Measurements from ENCODE around the gene NKD2. TPM values are rescaled to one million over a fixed set of nuclear protein-coding genes. Genes with fewer than 3 reads are reported as not detected.

NKD2 gene
- total RNA-seq, 1 donor from 2014 or later = 0.26 TPM

DNA sequence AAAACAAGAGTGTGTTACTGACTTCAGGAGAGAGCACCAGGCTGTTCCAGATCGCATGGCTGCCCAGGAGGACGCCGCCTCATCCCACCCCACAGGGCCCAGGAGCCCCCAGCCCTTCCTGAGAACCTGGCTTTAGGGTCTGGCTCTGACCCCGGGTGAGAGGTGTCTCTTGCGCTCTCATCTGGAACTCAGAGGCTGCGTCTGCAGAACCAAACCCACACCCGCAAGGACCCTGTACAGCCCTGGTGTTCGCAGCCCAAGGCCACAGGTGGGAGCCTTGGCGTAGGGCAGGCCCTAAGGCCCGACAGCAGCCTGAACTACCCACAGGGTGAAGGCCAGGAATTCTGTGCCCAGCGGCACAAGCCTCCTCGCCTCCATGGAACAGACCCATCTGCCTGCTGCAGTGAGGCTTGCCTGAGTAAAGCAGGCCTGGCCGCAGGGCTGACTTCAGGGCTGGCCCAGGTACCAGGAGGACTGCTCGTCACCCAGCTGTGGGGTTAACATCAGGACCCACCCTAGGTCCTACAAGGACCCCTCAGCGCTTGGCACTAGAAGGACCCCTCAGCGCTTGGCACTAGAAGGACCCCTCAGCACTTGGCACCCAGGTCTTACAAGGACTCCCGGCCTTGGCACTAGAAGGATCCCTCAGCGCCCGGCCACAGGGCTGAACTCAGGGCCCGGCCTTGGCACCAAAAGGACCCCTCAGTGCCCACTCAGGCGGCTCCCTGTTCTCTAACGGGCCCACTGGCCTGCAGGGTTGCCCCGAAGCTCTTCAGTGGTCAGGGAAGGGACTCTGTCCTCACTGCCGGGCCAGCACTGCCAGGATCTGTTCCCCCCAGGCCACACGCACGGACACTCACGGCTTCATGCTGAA lies 48.2 kb downstream of the NKD2 start:
- Histone ChIP-seq H3K27me3 (ENCODE audit: control insufficient read depth, insufficient read depth, low read length) (no peaks in the 10 kb centered on the region), H3K4me3 (ENCODE audit: low read depth, low read length) (no peak overlapping the region), H3K36me3 (ENCODE audit: control insufficient read depth, insufficient read depth, low read length) (no peaks in the 10 kb centered on the region)
- TF ChIP-seq, protein P1, sequence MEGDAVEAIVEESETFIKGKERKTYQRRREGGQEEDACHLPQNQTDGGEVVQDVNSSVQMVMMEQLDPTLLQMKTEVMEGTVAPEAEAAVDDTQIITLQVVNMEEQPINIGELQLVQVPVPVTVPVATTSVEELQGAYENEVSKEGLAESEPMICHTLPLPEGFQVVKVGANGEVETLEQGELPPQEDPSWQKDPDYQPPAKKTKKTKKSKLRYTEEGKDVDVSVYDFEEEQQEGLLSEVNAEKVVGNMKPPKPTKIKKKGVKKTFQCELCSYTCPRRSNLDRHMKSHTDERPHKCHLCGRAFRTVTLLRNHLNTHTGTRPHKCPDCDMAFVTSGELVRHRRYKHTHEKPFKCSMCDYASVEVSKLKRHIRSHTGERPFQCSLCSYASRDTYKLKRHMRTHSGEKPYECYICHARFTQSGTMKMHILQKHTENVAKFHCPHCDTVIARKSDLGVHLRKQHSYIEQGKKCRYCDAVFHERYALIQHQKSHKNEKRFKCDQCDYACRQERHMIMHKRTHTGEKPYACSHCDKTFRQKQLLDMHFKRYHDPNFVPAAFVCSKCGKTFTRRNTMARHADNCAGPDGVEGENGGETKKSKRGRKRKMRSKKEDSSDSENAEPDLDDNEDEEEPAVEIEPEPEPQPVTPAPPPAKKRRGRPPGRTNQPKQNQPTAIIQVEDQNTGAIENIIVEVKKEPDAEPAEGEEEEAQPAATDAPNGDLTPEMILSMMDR (IDR thresholded peaks at IDR 0.05; ENCODE audit: insufficient read depth, low read length, severe bottlenecking) = no peak
- FAIRE-seq = no peak
- DNase-seq (ENCODE audit: low read depth) = no peak

DNA sequence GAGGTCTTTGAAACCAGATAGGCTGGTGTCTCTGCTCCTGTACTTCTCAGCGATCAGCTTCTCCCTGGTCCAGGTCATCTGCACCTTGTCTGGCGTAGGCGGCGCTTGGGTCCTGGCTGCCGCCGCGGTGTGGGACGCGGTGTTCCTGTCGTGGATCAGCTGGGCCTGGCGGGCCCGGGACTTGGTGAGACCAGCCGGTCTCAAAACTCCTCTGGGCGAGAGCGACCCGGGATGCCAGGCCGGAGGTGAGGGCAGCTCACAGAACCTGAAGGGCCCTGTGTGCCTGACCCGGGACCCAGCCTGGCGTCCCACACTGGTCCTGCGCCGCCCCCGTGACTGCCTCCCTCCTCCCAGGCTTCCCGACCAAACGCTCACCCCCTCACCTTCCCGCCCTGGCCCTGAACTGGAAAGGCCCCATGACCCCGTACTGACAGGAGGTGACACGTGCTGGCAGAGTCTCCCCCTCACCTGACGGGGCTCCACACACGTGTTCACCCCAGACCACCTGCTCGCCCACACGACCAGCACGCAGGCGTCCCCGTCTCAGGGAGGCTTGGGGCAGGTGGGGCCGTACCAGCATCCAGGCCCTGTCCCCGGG lies 49.0 kb downstream of the NKD2 start:
- Histone ChIP-seq H3K27me3 (ENCODE audit: control insufficient read depth, insufficient read depth, low read length) (no peaks in the 10 kb centered on the region), H3K4me3 (ENCODE audit: low read depth, low read length) (no peak overlapping the region), H3K36me3 (ENCODE audit: control insufficient read depth, insufficient read depth, low read length) (no peaks in the 10 kb centered on the region)
- FAIRE-seq = no peak
- TF ChIP-seq, protein P1 (IDR thresholded peaks at IDR 0.05; ENCODE audit: insufficient read depth, low read length, severe bottlenecking) = no peak
- DNase-seq (ENCODE audit: low read depth) = no peak

DNA sequence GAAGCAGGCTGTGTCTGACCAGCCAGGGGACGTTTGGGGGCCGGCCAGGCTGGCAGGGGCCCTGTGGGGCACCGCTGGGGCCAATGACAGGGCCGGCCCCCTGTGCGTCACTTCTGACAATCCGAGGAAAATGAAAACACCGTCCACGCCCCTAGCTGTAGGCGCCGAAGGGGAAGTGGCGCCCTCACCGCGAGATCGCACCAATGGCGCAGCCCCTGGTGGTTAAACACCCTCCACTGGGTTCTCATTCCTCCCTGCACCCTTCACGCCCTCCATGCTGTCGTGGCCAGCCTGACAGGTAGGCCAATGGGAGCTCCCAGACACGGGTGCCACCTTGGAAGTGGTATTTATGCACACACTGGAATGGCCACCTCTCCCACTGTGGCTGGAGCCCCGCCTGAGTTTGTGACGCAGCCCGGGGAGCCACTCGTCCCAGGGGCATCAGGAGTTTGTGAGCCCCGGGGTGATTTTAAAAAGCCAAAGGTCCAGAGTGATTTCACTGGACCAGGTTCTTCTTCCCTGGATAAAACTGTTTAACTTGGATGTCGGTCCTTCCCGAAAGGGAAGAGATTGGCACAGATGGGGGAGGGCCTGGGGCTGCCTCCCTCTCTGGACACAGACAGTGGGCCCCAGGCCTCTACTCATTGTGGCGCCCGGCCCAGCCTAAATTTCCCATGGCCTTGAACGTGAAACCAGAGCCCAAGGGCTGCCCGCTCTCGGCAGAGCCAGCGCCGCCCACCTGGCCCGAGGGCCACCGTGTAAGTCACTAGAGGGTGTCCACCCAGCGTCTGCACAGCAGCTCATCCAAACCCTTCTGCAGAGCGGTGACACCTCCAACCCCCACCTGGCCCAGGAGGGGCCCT lies 49.7 kb downstream of the NKD2 start:
- DNase-seq (ENCODE audit: low read depth) = no peak
- Histone ChIP-seq H3K27me3 (ENCODE audit: control insufficient read depth, insufficient read depth, low read length) (no peaks in the 10 kb centered on the region), H3K36me3 (ENCODE audit: control insufficient read depth, insufficient read depth, low read length) (no peaks in the 10 kb centered on the region), H3K4me3 (ENCODE audit: low read depth, low read length) (no peak overlapping the region)
- TF ChIP-seq, protein P1 (IDR thresholded peaks at IDR 0.05; ENCODE audit: insufficient read depth, low read length, severe bottlenecking) = no peak
- FAIRE-seq = no peak

DNA sequence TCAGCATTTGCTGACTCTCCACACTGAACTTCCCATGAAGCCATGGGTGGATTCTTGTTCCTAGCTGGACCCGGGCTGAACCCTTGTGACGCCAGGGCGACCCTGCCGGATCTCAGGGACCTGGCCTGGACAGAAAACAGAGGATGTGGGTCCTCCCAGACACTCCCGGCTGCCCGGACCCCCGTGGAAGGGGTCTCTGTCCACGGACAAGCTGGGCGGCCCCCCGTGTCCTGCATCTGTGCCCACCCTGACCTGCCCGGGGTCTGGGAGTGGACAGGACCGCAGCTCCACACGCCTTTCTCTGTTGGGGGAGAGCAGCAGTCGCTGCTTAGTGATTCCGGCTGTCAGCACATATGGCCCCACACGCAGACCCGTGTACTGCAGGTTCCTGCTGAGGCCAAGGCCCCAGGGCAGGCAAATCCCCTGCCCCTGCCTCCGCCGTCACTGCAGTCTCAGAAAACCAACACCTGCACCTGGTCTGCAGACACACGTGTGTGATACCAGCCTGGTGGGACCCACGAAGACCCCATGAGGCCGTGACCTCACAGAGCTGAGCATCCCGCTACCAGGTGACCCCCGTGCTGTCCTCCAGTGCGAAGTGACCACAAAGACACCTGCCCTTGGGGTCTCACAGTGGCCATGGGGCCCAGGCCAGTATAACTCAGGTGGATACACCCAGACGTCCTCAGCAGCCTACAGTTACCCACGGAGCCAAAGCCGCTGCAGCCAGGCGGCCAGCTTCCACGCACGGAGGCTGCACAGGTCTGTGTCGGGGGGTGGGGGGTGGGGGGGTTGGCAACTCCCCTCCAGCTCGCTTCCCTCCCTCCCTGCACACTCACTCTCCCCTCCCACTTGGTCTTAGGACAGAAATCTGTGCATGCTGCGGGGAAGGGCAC lies 50.6 kb downstream of the NKD2 start:
- Histone ChIP-seq H3K36me3 (ENCODE audit: control insufficient read depth, insufficient read depth, low read length) (no peaks in the 10 kb centered on the region), H3K27me3 (ENCODE audit: control insufficient read depth, insufficient read depth, low read length) (no peaks in the 10 kb centered on the region), H3K4me3 (ENCODE audit: low read depth, low read length) (no peak overlapping the region)
- FAIRE-seq (no peak), DNase-seq (ENCODE audit: low read depth) (no peak)
- TF ChIP-seq, protein P1 (IDR thresholded peaks at IDR 0.05; ENCODE audit: insufficient read depth, low read length, severe bottlenecking) = no peak

DNA sequence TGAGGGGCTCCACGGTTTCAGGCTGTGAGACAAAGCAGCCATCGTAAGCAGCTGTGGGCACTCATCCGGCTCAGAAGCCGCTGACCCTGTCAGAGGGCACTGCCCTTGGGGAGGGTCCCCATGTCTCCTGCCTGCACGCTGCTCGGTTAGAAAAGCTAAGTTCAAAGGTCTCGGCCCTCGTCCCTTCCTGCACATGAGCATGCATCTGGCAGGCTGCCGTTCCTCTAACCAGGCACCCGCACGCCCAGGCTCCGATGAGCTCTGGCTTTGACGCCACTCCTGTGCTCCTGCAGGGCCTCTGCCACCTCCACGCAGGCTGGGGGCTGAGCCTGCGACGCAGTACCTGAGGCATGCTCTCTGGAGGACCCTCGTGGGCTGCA lies 51.3 kb downstream of the NKD2 start:
- Histone ChIP-seq H3K27me3 (ENCODE audit: control insufficient read depth, insufficient read depth, low read length) (no peaks in the 10 kb centered on the region), H3K4me3 (ENCODE audit: low read depth, low read length) (no peak overlapping the region), H3K36me3 (ENCODE audit: control insufficient read depth, insufficient read depth, low read length) (no peaks in the 10 kb centered on the region)
- TF ChIP-seq, protein P1 (IDR thresholded peaks at IDR 0.05; ENCODE audit: insufficient read depth, low read length, severe bottlenecking) = no peak
- no peak for DNase-seq (ENCODE audit: low read depth)
- no peak for FAIRE-seq
